Measurements from ENCODE around the gene COL18A1.

GRCh38 chr21:45552696-45553391 lies 147.9 kb downstream of the COL18A1 start:
- TF ChIP-seq CTCF (IDR thresholded peaks at IDR 0.05) = no peak
- no peak for TF ChIP-seq POLR2A (IDR thresholded peaks at IDR 0.05)
